Brain microvascular endothelial cell (primary cell): ENCODE data around the gene COL4A1.

Source experiments
- DNase-seq: peaks from one replicate; pipeline ENCODE4 v3.0.0-alpha.2; 2020
- H3K27ac ChIP-seq: fragments of 250-450 bp; sonication (Bioruptor Pico); 2 replicates; pipeline ENCODE4 v1.5.1; 2020; ENCODE audit warnings: mild to moderate bottlenecking, moderate library complexity
- H3K27me3 ChIP-seq: fragments of 250-450 bp; sonication (Bioruptor Pico); replicated peaks from 2 replicates; pipeline ENCODE4 v1.5.1; 2020; ENCODE audit warnings: mild to moderate bottlenecking
- H3K36me3 ChIP-seq: fragments of 250-450 bp; sonication (Bioruptor Pico); replicated peaks from 2 replicates; pipeline ENCODE4 v1.5.1; 2020; ENCODE audit warnings: mild to moderate bottlenecking
- H3K4me3 ChIP-seq: 2 replicates; pipeline ENCODE4 v1.5.1; 2011; ENCODE audit warnings: low read depth, mild to moderate bottlenecking, control low read depth, low read length, moderate library complexity
- in situ Hi-C: cut with HindIII; loops from 2 replicates; pipeline ENCODE4 v1.10.0; 2017; ENCODE audit warnings: low sequenced_read_pairs, low pct_ligation_motif_present
- TF ChIP-seq, protein P1 (sequence below): IDR thresholded peaks from 2 replicates; pipeline ENCODE4 v1.5.1; 2011; ENCODE audit warnings: low read depth, mild to moderate bottlenecking, moderate library complexity, low read length, control low read depth, inconsistent platforms; ENCODE audit errors: missing control alignments

Gene COL4A1

DNA sequence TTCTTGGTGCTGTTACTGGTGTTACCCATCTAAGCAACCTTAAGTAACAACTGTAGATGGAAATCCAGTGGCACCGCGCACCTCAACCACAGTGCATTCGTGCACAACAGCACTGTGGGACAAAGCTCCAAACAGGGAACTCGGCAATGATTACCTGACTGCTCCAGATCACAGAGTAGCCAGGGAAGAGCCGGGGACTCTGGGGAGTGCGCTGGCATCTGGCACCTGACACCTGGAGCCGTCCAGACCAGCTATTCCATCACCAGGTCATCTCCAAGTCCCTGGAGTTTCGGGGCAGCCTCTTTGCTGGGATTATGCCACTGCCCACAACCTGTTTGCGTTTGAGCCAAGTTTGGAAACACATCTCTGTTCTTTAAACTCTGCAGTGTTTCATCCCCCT lies 62.0 kb downstream of the COL4A1 start:
- in situ Hi-C loops, result no loop called here
- H3K27me3 ChIP-seq, result no peaks in the 10 kb centered on the region
- H3K36me3 ChIP-seq, result peaks cover 69% of the 10 kb centered on the region
- H3K27ac ChIP-seq, result no peak overlapping the region
- H3K4me3 ChIP-seq, result no peak overlapping the region
- DNase-seq, result no peak
- TF ChIP-seq, protein P1, sequence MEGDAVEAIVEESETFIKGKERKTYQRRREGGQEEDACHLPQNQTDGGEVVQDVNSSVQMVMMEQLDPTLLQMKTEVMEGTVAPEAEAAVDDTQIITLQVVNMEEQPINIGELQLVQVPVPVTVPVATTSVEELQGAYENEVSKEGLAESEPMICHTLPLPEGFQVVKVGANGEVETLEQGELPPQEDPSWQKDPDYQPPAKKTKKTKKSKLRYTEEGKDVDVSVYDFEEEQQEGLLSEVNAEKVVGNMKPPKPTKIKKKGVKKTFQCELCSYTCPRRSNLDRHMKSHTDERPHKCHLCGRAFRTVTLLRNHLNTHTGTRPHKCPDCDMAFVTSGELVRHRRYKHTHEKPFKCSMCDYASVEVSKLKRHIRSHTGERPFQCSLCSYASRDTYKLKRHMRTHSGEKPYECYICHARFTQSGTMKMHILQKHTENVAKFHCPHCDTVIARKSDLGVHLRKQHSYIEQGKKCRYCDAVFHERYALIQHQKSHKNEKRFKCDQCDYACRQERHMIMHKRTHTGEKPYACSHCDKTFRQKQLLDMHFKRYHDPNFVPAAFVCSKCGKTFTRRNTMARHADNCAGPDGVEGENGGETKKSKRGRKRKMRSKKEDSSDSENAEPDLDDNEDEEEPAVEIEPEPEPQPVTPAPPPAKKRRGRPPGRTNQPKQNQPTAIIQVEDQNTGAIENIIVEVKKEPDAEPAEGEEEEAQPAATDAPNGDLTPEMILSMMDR, result no peak

DNA sequence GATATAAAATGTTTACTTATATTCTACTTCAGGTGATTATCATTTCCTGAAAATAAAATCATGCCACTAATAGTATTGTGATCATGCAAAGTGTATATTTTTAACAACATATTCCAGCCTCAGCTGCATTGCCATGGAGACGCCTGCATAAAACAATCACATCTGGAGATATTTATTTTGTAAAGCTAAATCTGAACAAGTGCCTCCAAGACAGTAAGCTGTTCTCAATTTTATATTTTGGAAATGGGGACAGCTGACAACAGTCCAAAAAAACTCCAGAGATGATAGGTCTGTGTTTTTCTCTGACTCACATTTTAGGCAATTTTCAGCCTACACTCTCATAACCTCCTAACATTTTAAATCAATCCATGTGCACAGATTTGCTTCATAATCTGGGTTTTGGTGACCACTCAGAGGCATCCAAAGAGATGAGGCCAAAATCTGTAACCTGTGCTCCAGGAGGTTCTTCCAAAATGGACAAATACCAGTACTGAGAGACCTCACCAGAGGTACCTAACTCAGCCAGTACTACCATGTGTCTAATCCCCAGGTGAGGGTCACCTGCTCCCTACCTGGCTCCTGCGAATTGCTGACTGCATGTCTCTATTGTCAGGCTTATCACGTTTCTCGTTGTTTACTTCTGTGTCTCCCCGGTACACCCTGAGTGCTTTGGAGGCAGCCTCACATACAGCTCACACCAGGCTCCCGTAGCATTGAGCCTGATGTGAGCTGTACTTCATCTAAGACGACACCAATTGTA lies 62.7 kb downstream of the COL4A1 start:
- Histone ChIP-seq H3K27ac (peak overlapping the region; percentile 42), H3K27me3 (no peaks in the 10 kb centered on the region), H3K4me3 (no peak overlapping the region), H3K36me3 (peaks cover 70% of the 10 kb centered on the region)
- in situ Hi-C loops, result no loop called here
- DNase-seq, result no peak
- TF ChIP-seq, protein P1, result no peak

DNA sequence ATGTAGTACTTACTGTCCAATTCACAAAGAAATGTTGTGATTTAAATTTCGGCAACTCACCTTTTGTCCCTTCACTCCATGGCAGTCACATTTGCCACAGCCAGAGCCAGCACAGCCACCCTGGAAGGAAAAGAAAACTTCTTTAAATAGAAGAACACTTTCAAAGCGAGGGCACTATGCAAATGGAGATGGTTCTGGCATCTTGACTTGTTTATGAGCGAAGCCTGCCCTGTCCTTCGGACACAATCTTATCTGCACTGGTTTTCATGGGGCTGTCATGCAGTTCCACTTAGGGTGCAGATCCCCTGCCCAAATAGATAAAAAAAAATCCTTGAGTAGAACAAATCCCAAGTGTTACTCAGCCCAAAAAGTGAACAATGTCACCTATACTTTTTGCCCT lies 64.3 kb downstream of the COL4A1 start:
- TF ChIP-seq, protein P1, result no peak
- Histone ChIP-seq H3K27ac (no peak overlapping the region), H3K4me3 (no peak overlapping the region), H3K27me3 (no peaks in the 10 kb centered on the region), H3K36me3 (peaks cover 71% of the 10 kb centered on the region)
- in situ Hi-C loops, result no loop called here
- DNase-seq, result no peak

DNA sequence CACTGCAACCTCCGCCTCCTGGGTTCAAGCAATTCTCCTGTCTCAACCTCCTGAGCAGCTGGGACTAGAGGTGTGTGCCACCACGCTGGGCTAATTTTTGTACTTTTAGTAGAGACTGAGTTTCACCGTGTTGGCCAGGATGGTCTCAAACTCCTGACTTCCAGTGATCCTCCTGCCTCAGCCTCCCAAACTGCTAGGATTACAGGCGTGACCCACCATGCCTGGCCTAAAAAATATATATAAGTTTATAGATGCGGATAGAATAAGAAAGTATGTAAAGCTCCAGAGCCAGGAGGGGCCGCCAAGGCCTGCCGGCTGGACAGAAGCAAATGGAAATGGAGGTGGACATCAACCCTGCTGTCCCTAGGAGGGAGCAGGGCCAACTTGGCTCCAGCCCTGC lies 66.0 kb downstream of the COL4A1 start:
- DNase-seq, result no peak
- in situ Hi-C loops, result no loop called here

DNA sequence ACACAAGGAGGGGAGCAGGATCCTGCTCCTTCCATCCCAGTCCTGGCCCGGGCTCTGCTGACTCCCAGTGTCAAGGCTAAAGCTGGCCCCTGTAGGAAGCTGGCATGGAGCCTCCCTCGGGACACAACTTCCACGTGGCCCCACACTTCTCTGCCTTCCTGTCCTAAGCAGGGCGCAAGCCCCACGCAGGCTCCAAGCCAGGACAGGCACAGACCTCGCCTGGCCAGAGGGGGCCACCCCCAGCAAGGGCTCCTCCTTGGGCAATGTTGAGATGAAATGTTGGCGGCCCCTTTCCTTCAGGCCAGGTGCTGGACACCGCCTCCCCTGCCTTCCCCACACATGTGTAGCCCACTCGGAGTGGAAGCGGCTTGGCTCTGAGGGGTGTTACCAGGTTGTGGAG lies 66.6 kb downstream of the COL4A1 start:
- in situ Hi-C loops, result no loop called here
- H3K27ac ChIP-seq, result no peak overlapping the region

More for the DNA sequence above, 66.0 kb downstream of the COL4A1 start:
- Histone ChIP-seq H3K27ac (no peak overlapping the region), H3K36me3 (peaks cover 81% of the 10 kb centered on the region), H3K4me3 (no peak overlapping the region), H3K27me3 (no peaks in the 10 kb centered on the region)
- TF ChIP-seq, protein P1, result no peak

More for the DNA sequence above, 66.6 kb downstream of the COL4A1 start:
- Histone ChIP-seq H3K4me3 (no peak overlapping the region), H3K27me3 (no peaks in the 10 kb centered on the region), H3K36me3 (peaks cover 79% of the 10 kb centered on the region)
- TF ChIP-seq, protein P1, result no peak
- no peak for DNase-seq
